ENCODE results near the gene JMJD1C.

The JMJD1C gene

DNA sequence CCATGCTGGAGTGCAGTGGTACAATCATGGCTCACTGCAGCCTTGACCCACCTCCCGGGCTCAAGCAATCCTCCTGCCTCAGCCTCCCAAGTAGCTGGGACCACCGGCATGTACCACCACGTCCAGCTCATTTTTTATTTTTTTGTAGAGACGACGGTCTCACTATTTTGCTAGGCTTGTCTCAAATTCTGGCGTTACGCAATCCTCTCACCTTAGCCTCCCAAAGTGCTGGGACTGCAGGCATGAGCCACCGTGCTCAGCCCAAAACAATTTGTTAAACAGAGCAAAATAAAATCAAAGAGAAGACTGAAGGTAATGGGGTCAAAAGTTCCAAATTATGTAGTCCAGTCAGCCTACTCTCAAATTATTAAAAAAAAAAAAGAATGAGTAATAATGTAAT, 8.7 kb upstream of the JMJD1C start:
- Histone ChIP-seq H3K4me3 (ENCODE audit: low read depth in 1 of 2, low read length in 2 of 2) (no peak overlapping the region), H3K27me3 (ENCODE audit: low read depth, low read length) (no peaks in the 10 kb centered on the region)

GRCh38 chr10:63470928-63471327, 5.2 kb upstream of the JMJD1C start:
- Histone ChIP-seq H3K9me3 (ENCODE audit: control insufficient read depth in 1 of 2, low read length in 2 of 2) (no peaks in the 10 kb centered on the region), H3K27me3 (ENCODE audit: low read depth, low read length) (no peaks in the 10 kb centered on the region), H3K27ac (ENCODE audit: low read length) (no peak overlapping the region), H3K36me3 (ENCODE audit: control insufficient read depth in 1 of 2, insufficient read depth in 2 of 2, low read length in 2 of 2) (no peaks in the 10 kb centered on the region), H3K4me3 (ENCODE audit: low read depth in 1 of 2, low read length in 2 of 2) (no peak overlapping the region), H3K4me1 (ENCODE audit: control insufficient read depth in 1 of 2, insufficient read depth in 2 of 2, low read length in 2 of 2) (peaks cover 0 to 10% of the 10 kb centered on the region in 2 donors)

More for the DNA sequence above, 8.7 kb upstream of the JMJD1C start:
- Histone ChIP-seq H3K27ac (ENCODE audit: low read length) (no peak overlapping the region), H3K9me3 (ENCODE audit: control insufficient read depth in 1 of 2, low read length in 2 of 2) (no peaks in the 10 kb centered on the region), H3K36me3 (ENCODE audit: control insufficient read depth in 1 of 2, insufficient read depth in 2 of 2, low read length in 2 of 2) (no peaks in the 10 kb centered on the region), H3K4me1 (ENCODE audit: control insufficient read depth in 1 of 2, insufficient read depth in 2 of 2, low read length in 2 of 2) (peaks cover 0 to 10% of the 10 kb centered on the region in 2 donors)

DNA sequence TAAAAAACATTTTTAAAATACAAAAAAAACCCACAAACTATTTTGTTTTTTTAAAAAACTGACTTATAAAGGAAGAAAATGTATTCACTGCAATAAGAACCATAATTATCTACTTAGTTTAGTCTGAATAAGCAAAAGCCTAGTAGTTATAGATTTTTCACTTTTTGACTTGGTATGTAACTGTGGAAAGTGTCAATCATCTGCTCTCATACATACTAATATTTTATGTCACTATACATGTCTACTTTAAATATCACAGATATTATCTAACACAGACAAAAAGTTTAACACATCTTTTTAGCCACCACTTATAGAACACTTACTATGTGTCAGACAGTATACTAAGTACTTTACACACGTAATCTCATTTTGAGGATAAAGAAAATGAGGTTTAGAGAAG, 3.2 kb upstream of the JMJD1C start:
- no peaks in the 10 kb centered on the region for H3K36me3 ChIP-seq (ENCODE audit: control insufficient read depth in 1 of 2, insufficient read depth in 2 of 2, low read length in 2 of 2)
- no peak overlapping the region for H3K4me3 ChIP-seq (ENCODE audit: low read depth in 1 of 2, low read length in 2 of 2)
- H3K4me1 ChIP-seq (ENCODE audit: control insufficient read depth in 1 of 2, insufficient read depth in 2 of 2, low read length in 2 of 2) = peaks cover 7 to 16% of the 10 kb centered on the region in 2 donors
- no peak overlapping the region for H3K27ac ChIP-seq (ENCODE audit: low read length)
- H3K9me3 ChIP-seq (ENCODE audit: control insufficient read depth in 1 of 2, low read length in 2 of 2) = no peaks in the 10 kb centered on the region
- no peaks in the 10 kb centered on the region for H3K27me3 ChIP-seq (ENCODE audit: low read depth, low read length)

GRCh38 chr10:63467841-63468240, 2.1 kb upstream of the JMJD1C start:
- H3K9me3 ChIP-seq (ENCODE audit: control insufficient read depth in 1 of 2, low read length in 2 of 2) = no peaks in the 10 kb centered on the region
- peaks cover 8 to 16% of the 10 kb centered on the region in 2 donors for H3K4me1 ChIP-seq (ENCODE audit: control insufficient read depth in 1 of 2, insufficient read depth in 2 of 2, low read length in 2 of 2)
- H3K27me3 ChIP-seq (ENCODE audit: low read depth, low read length) = no peaks in the 10 kb centered on the region
- H3K4me3 ChIP-seq (ENCODE audit: low read depth in 1 of 2, low read length in 2 of 2) = no peak overlapping the region
- H3K36me3 ChIP-seq (ENCODE audit: control insufficient read depth in 1 of 2, insufficient read depth in 2 of 2, low read length in 2 of 2) = no peaks in the 10 kb centered on the region
- H3K27ac ChIP-seq (ENCODE audit: low read length) = no peak overlapping the region

DNA sequence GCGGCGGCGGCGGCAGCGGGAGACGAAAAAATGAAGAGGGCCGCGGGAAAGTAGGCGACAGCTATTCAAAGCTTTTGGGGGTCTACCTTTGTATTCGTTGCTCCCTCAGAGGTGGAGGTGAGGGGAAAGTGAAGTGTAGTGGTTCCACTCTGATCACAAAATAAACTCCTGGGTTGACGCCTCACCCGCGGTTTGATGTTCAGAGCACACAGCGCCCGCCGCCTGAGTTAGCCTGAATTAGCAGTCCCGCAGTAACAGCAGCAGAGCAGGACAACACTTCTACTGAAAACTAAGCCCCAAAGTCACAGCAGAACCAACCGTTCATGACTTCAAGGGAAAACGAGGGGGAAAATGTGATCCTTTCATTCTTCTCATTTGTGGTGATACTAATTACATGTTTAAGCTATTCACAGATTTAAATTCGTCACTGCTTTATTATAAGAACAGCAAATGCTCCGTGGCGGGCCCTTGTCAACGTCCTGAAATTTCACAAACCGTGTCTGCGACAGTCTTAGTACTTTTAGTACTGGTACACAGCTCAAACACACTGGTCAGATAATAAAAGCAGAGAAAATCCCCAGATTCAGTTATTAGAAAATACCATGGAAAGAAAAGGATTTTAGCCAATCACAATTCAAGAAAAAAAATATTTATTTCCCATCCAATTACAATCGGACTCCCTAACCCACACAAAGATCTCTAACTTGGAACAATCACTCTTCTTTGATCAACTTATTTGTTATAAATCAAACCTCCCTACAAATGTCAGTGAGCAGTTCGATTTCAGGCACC, 563 bp upstream of the JMJD1C start:
- Histone ChIP-seq H3K9me3 (ENCODE audit: control insufficient read depth in 1 of 2, low read length in 2 of 2) (no peaks in the 10 kb centered on the region), H3K27ac (ENCODE audit: low read length) (peak overlapping the region; percentile 64), H3K4me1 (ENCODE audit: control insufficient read depth in 1 of 2, insufficient read depth in 2 of 2, low read length in 2 of 2) (peaks cover 8 to 16% of the 10 kb centered on the region in 2 donors), H3K27me3 (ENCODE audit: low read depth, low read length) (no peaks in the 10 kb centered on the region), H3K36me3 (ENCODE audit: control insufficient read depth in 1 of 2, insufficient read depth in 2 of 2, low read length in 2 of 2) (no peaks in the 10 kb centered on the region), H3K4me3 (ENCODE audit: low read depth in 1 of 2, low read length in 2 of 2) (peak overlapping the region; percentile 79 to 91)

- Histone ChIP-seq H3K4me1 (ENCODE audit: control insufficient read depth in 1 of 2, insufficient read depth in 2 of 2, low read length in 2 of 2) (peaks cover 6 to 8% of the 10 kb centered on the region in 2 donors), H3K9me3 (ENCODE audit: control insufficient read depth in 1 of 2, low read length in 2 of 2) (no peaks in the 10 kb centered on the region), H3K4me3 (ENCODE audit: low read depth in 1 of 2, low read length in 2 of 2) (peak overlapping the region; percentile 79 to 91), H3K27me3 (ENCODE audit: low read depth, low read length) (no peaks in the 10 kb centered on the region), H3K27ac (ENCODE audit: low read length) (no peak overlapping the region), H3K36me3 (ENCODE audit: control insufficient read depth in 1 of 2, insufficient read depth in 2 of 2, low read length in 2 of 2) (no peaks in the 10 kb centered on the region)
Measured at GRCh38 chr10:63464402-63465292, 1.1 kb downstream of the JMJD1C start.

DNA sequence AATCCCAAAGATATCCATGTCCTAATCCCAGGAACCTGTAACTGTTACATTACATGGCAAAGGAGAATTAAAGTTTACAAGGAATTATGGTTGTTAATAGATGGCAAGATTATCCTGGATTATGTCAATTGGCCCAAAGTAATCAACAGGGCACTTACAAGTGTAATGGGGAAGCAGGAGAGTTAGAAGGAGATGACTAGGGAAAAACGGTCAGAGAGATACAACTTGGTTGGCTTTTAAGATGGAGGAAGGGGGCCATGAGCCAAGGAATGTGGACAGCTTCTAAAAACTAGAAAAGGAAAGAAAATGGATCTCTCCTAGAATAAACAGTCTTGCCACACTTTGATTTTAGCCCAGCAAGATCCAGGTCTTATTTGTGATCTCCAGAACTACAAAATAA, 3.3 kb downstream of the JMJD1C start:
- Histone ChIP-seq H3K36me3 (ENCODE audit: control insufficient read depth in 1 of 2, insufficient read depth in 2 of 2, low read length in 2 of 2) (no peaks in the 10 kb centered on the region), H3K4me3 (ENCODE audit: low read depth in 1 of 2, low read length in 2 of 2) (no peak overlapping the region), H3K4me1 (ENCODE audit: control insufficient read depth in 1 of 2, insufficient read depth in 2 of 2, low read length in 2 of 2) (peaks cover 6 to 8% of the 10 kb centered on the region in 2 donors), H3K9me3 (ENCODE audit: control insufficient read depth in 1 of 2, low read length in 2 of 2) (no peaks in the 10 kb centered on the region), H3K27me3 (ENCODE audit: low read depth, low read length) (no peaks in the 10 kb centered on the region), H3K27ac (ENCODE audit: low read length) (no peak overlapping the region)

GRCh38 chr10:63458177-63458576, 7.6 kb downstream of the JMJD1C start:
- Histone ChIP-seq H3K27ac (ENCODE audit: low read length) (no peak overlapping the region), H3K27me3 (ENCODE audit: low read depth, low read length) (no peaks in the 10 kb centered on the region), H3K9me3 (ENCODE audit: control insufficient read depth in 1 of 2, low read length in 2 of 2) (no peaks in the 10 kb centered on the region), H3K4me1 (ENCODE audit: control insufficient read depth in 1 of 2, insufficient read depth in 2 of 2, low read length in 2 of 2) (peaks cover 0 to 4% of the 10 kb centered on the region in 2 donors), H3K4me3 (ENCODE audit: low read depth in 1 of 2, low read length in 2 of 2) (no peak overlapping the region), H3K36me3 (ENCODE audit: control insufficient read depth in 1 of 2, insufficient read depth in 2 of 2, low read length in 2 of 2) (no peaks in the 10 kb centered on the region)

- Histone ChIP-seq H3K4me3 (ENCODE audit: low read depth in 1 of 2, low read length in 2 of 2) (no peak overlapping the region), H3K9me3 (ENCODE audit: control insufficient read depth in 1 of 2, low read length in 2 of 2) (no peaks in the 10 kb centered on the region), H3K27me3 (ENCODE audit: low read depth, low read length) (no peaks in the 10 kb centered on the region), H3K4me1 (ENCODE audit: control insufficient read depth in 1 of 2, insufficient read depth in 2 of 2, low read length in 2 of 2) (peaks cover 0 to 4% of the 10 kb centered on the region in 2 donors), H3K27ac (ENCODE audit: low read length) (no peak overlapping the region), H3K36me3 (ENCODE audit: control insufficient read depth in 1 of 2, insufficient read depth in 2 of 2, low read length in 2 of 2) (no peaks in the 10 kb centered on the region)
Measured at GRCh38 chr10:63457594-63457993, 8.2 kb downstream of the JMJD1C start.

DNA sequence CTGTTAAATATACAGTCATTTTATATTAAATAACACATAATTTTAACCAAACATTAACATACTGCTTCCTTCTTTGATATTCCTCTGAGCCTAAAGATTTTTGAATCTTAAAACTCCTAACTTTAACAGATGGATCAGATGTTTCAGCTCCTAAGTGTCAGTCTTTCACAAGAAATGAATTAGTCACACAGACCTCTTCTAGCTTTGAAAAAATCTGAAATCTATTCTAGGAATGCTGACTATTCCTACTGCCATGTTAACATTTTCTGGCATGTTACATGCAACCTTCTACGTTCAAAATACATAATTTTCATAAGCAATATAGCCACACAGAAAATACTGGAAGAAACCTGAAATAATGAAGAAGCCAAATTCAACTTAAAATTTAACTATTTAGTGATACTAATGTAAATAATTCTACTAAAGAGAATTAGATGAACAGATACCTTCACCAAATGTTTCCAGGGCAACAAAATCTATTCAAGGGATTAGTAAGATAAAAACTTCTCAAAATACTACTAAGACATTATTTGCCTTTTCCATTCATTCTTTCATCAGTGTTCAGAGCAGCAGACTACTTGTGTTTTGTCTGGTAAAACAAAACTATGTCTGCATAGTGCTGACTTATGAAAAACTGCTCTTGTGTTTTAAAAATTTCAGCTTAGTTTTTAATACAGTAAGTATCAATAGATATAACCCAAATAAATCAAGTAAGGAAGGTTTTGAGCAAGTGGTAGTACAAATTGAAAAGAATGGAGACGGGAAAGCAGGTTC, 9.2 kb downstream of the JMJD1C start:
- no peaks in the 10 kb centered on the region for H3K36me3 ChIP-seq (ENCODE audit: control insufficient read depth in 1 of 2, insufficient read depth in 2 of 2, low read length in 2 of 2)
- peaks cover 0 to 4% of the 10 kb centered on the region in 2 donors for H3K4me1 ChIP-seq (ENCODE audit: control insufficient read depth in 1 of 2, insufficient read depth in 2 of 2, low read length in 2 of 2)
- no peak overlapping the region for H3K4me3 ChIP-seq (ENCODE audit: low read depth in 1 of 2, low read length in 2 of 2)
- no peaks in the 10 kb centered on the region for H3K9me3 ChIP-seq (ENCODE audit: control insufficient read depth in 1 of 2, low read length in 2 of 2)
- no peak overlapping the region for H3K27ac ChIP-seq (ENCODE audit: low read length)
- H3K27me3 ChIP-seq (ENCODE audit: low read depth, low read length) = no peaks in the 10 kb centered on the region

DNA sequence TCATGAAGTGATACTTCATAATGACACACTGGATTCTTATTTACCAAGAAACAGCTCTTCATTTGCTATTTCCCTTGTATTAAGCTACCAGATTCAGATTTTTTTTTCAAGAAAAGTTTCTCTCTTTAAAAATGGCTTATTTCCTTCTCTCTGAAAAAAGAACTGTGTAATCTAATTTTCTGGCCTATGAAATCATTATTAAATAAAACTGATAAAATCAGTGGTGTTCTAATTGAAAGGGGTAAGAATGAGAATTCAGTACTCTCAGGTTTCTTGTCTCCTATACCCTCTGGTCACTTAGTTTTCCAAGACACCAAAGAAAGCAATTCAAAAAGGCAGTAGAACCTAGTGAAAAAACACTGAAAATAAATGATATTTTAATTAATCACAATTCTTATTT, 10.3 kb downstream of the JMJD1C start:
- Histone ChIP-seq H3K4me1 (ENCODE audit: control insufficient read depth in 1 of 2, insufficient read depth in 2 of 2, low read length in 2 of 2) (peaks cover 0 to 4% of the 10 kb centered on the region in 2 donors), H3K4me3 (ENCODE audit: low read depth in 1 of 2, low read length in 2 of 2) (no peak overlapping the region), H3K27me3 (ENCODE audit: low read depth, low read length) (no peaks in the 10 kb centered on the region), H3K9me3 (ENCODE audit: control insufficient read depth in 1 of 2, low read length in 2 of 2) (no peaks in the 10 kb centered on the region), H3K36me3 (ENCODE audit: control insufficient read depth in 1 of 2, insufficient read depth in 2 of 2, low read length in 2 of 2) (no peaks in the 10 kb centered on the region), H3K27ac (ENCODE audit: low read length) (no peak overlapping the region)

All from muscle layer of duodenum (tissue), 2 donors.